ENCODE data around the gene PRDX1. TPM values are rescaled to one million over a fixed set of nuclear protein-coding genes. Genes with fewer than 3 reads are reported as not detected.

The PRDX1 gene
- total and polyA plus RNA-seq, 2 of the 4 experiments (the other 2 are of a cell fraction): 612 to 883 TPM

Other genes starting within 250 kb of the PRDX1 start
- gene HPDL, start 195.0 kb downstream of the PRDX1 start, total RNA-seq (2012; rRNA removed): 0.54 and 0.56 TPM in 2 replicates
- 1.1 and 1.5 TPM in 2 replicates for gene HPDL, start 195.0 kb downstream of the PRDX1 start, polyA plus RNA-seq (2012; rRNA removed)
- gene TOE1, start 181.7 kb downstream of the PRDX1 start, total RNA-seq (2012; rRNA removed): 18.6 and 18.9 TPM in 2 replicates
- gene TOE1, start 181.7 kb downstream of the PRDX1 start, polyA plus RNA-seq (2012; rRNA removed): 15.5 and 16.8 TPM in 2 replicates
- gene MUTYH, start 181.4 kb downstream of the PRDX1 start, total RNA-seq (2012; rRNA removed): 8.9 and 9.1 TPM in 2 replicates
- gene MUTYH, start 181.4 kb downstream of the PRDX1 start, polyA plus RNA-seq (2012; rRNA removed): 14.3 and 14.6 TPM in 2 replicates
- 0.83 and 0.90 TPM in 2 replicates for gene TESK2, start 30.7 kb downstream of the PRDX1 start, total RNA-seq (2012; rRNA removed)
- gene TESK2, start 30.7 kb downstream of the PRDX1 start, polyA plus RNA-seq (2012; rRNA removed): 1.1 and 1.3 TPM in 2 replicates
- gene CCDC163, start 21.8 kb downstream of the PRDX1 start, total RNA-seq (2012; rRNA removed): 0.28 and 0.54 TPM in 2 replicates
- gene CCDC163, start 21.8 kb downstream of the PRDX1 start, polyA plus RNA-seq (2012; rRNA removed): 0.89 and 1.0 TPM in 2 replicates
- 5.2 and 6.4 TPM in 2 replicates for gene MMACHC, start 21.6 kb downstream of the PRDX1 start, total RNA-seq (2012; rRNA removed)
- gene MMACHC, start 21.6 kb downstream of the PRDX1 start, polyA plus RNA-seq (2012; rRNA removed): 2.8 and 4.1 TPM in 2 replicates
- 122 and 151 TPM in 2 replicates for gene AKR1A1, start 28.9 kb upstream of the PRDX1 start, total RNA-seq (2012; rRNA removed)
- gene AKR1A1, start 28.9 kb upstream of the PRDX1 start, polyA plus RNA-seq (2012; rRNA removed): 141 and 144 TPM in 2 replicates
- gene NASP, start 62.2 kb upstream of the PRDX1 start, total RNA-seq (2012; rRNA removed): 56.6 and 85.0 TPM in 2 replicates
- gene NASP, start 62.2 kb upstream of the PRDX1 start, polyA plus RNA-seq (2012; rRNA removed): 98.2 and 124 TPM in 2 replicates
- gene CCDC17, start 102.2 kb upstream of the PRDX1 start, total RNA-seq (2012; rRNA removed): 0.18 and 0.56 TPM in 2 replicates
- gene CCDC17, start 102.2 kb upstream of the PRDX1 start, polyA plus RNA-seq (2012; rRNA removed): 0.26 and 0.30 TPM in 2 replicates
- gene GPBP1L1, start 164.6 kb upstream of the PRDX1 start, total RNA-seq (2012; rRNA removed): 57.4 and 83.6 TPM in 2 replicates
- gene GPBP1L1, start 164.6 kb upstream of the PRDX1 start, polyA plus RNA-seq (2012; rRNA removed): 24.0 and 31.5 TPM in 2 replicates
- gene TMEM69, start 166.3 kb upstream of the PRDX1 start, total RNA-seq (2012; rRNA removed): 14.2 and 19.9 TPM in 2 replicates
- gene TMEM69, start 166.3 kb upstream of the PRDX1 start, polyA plus RNA-seq (2012; rRNA removed): 31.8 and 33.6 TPM in 2 replicates
- 10.6 and 15.8 TPM in 2 replicates for gene IPP, start 228.8 kb upstream of the PRDX1 start, total RNA-seq (2012; rRNA removed)
- gene IPP, start 228.8 kb upstream of the PRDX1 start, polyA plus RNA-seq (2012; rRNA removed): 3.7 and 4.6 TPM in 2 replicates

Measured in IMR-90 (cell line).